ENCODE measurements around the gene EGR2.

GRCh38 chr10:62795100-62795499 lies 21.1 kb downstream of the EGR2 start:
- TF ChIP-seq POLR2A (IDR thresholded peaks at IDR 0.05) (no peak), POLR2AphosphoS5 (IDR thresholded peaks at IDR 0.05) (no peak)
- TF ChIP-seq, protein P1, sequence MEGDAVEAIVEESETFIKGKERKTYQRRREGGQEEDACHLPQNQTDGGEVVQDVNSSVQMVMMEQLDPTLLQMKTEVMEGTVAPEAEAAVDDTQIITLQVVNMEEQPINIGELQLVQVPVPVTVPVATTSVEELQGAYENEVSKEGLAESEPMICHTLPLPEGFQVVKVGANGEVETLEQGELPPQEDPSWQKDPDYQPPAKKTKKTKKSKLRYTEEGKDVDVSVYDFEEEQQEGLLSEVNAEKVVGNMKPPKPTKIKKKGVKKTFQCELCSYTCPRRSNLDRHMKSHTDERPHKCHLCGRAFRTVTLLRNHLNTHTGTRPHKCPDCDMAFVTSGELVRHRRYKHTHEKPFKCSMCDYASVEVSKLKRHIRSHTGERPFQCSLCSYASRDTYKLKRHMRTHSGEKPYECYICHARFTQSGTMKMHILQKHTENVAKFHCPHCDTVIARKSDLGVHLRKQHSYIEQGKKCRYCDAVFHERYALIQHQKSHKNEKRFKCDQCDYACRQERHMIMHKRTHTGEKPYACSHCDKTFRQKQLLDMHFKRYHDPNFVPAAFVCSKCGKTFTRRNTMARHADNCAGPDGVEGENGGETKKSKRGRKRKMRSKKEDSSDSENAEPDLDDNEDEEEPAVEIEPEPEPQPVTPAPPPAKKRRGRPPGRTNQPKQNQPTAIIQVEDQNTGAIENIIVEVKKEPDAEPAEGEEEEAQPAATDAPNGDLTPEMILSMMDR (IDR thresholded peaks at IDR 0.05) = no peak

All from breast epithelium (tissue), 3 donors.